WTC11 (cell line): Measurements from ENCODE around the gene TMEM259. TPM values are rescaled to one million over a fixed set of nuclear protein-coding genes. Genes with fewer than 3 reads are reported as not detected.

ENCODE experiments used
- ATAC-seq: fragments of 200-7000 bp; cut with Tn5 transposase; 2 replicates; pipeline ENCODE4 v1.10.0; 2021; ENCODE audit warnings: mild to moderate bottlenecking, moderate library complexity
- CTCF ChIA-PET: fragments of 300-600 bp; sonication (Branson Sonifier 250); formaldehyde crosslinking; loops from one replicate; lab custom pipeline; 2021; ENCODE audit warnings: antibody characterized with exemption; lab: Charles Lee
- POLR2A ChIA-PET: fragments of 350-600 bp; sonication (Branson Sonifier 250); formaldehyde crosslinking; loops from one replicate; lab custom pipeline; 2021; ENCODE audit warnings: antibody characterized with exemption; lab: Charles Lee
- DNase-seq: peaks from one replicate; pipeline ENCODE4 v3.0.0; 2021; ENCODE audit warnings: low spot score
- H3K27ac Mint-ChIP-seq: 2 replicates; pipeline ENCODE4 v1.8.0; 2021; ENCODE audit warnings: mixed read lengths
- H3K27me3 Mint-ChIP-seq: 2 replicates; pipeline ENCODE4 v1.8.0; 2021; ENCODE audit warnings: low read depth, mild to moderate bottlenecking, moderate library complexity, mixed read lengths
- H3K36me3 Mint-ChIP-seq: 2 replicates; pipeline ENCODE4 v1.8.0; 2021; ENCODE audit warnings: mixed read lengths
- H3K4me1 Mint-ChIP-seq: 2 replicates; pipeline ENCODE4 v1.8.0; 2022; ENCODE audit warnings: mixed read lengths
- H3K4me3 Mint-ChIP-seq: 2 replicates; pipeline ENCODE4 v1.8.0; 2021; ENCODE audit warnings: mild to moderate bottlenecking, moderate library complexity, mixed read lengths
- H3K9me3 Mint-ChIP-seq: 2 replicates; pipeline ENCODE4 v1.8.0; 2021; ENCODE audit warnings: mixed read lengths
- ATF3 ChIP-seq: sonication (generic); formaldehyde crosslinking; conservative IDR thresholded peaks from 2 replicates; pipeline ENCODE4 v1.8.1; 2022; ENCODE audit warnings: mild to moderate bottlenecking, missing genetic modification reagents
- E2F4 ChIP-seq: sonication (generic); formaldehyde crosslinking; IDR thresholded peaks from 2 replicates; pipeline ENCODE4 v1.8.1; 2022; ENCODE audit warnings: low read depth, mild to moderate bottlenecking, moderate library complexity, missing genetic modification reagents, borderline replicate concordance
- EMX1 ChIP-seq: fragments of 250-450 bp; sonication (Bioruptor Pico); IDR thresholded peaks from 2 replicates; pipeline ENCODE4 v1.8.0; 2021; ENCODE audit warnings: mild to moderate bottlenecking
- IRF2 ChIP-seq: sonication (generic); formaldehyde crosslinking; IDR thresholded peaks from 2 replicates; pipeline ENCODE4 v1.8.0; 2022; ENCODE audit warnings: low read depth, missing genetic modification reagents, borderline replicate concordance
- MAX ChIP-seq: sonication (generic); formaldehyde crosslinking; IDR thresholded peaks from 2 replicates; pipeline ENCODE4 v1.8.0; 2022; ENCODE audit warnings: mild to moderate bottlenecking, missing genetic modification reagents
- MYBL2 ChIP-seq: sonication (generic); formaldehyde crosslinking; IDR thresholded peaks from 2 replicates; pipeline ENCODE4 v1.8.1; 2023; ENCODE audit warnings: mild to moderate bottlenecking, moderate library complexity, missing genetic modification reagents
- NFYB ChIP-seq: sonication (generic); formaldehyde crosslinking; conservative IDR thresholded peaks from 2 replicates; pipeline ENCODE4 v1.8.0; 2022; ENCODE audit warnings: low read depth, missing genetic modification reagents
- NR1H2 ChIP-seq: sonication (generic); formaldehyde crosslinking; IDR thresholded peaks from 2 replicates; pipeline ENCODE4 v1.9.0; 2021; ENCODE audit warnings: mild to moderate bottlenecking, moderate library complexity, missing genetic modification reagents
- PREB ChIP-seq: sonication (generic); formaldehyde crosslinking; IDR thresholded peaks from 2 replicates; pipeline ENCODE4 v1.8.1; 2022; ENCODE audit warnings: mild to moderate bottlenecking, missing genetic modification reagents, moderate library complexity, borderline replicate concordance
- SMAD3 ChIP-seq: sonication (generic); formaldehyde crosslinking; IDR thresholded peaks from 2 replicates; pipeline ENCODE4 v1.8.0; 2022; ENCODE audit warnings: missing genetic modification reagents, mild to moderate bottlenecking, borderline replicate concordance
- USF2 ChIP-seq: sonication (generic); formaldehyde crosslinking; IDR thresholded peaks from 2 replicates; pipeline ENCODE4 v1.8.1; 2023; ENCODE audit warnings: mild to moderate bottlenecking, missing genetic modification reagents, moderate library complexity
- ZBTB21 ChIP-seq: sonication (generic); formaldehyde crosslinking; IDR thresholded peaks from 2 replicates; pipeline ENCODE4 v1.8.1; 2023; ENCODE audit warnings: mild to moderate bottlenecking, missing genetic modification reagents, borderline replicate concordance
- ZNF121 ChIP-seq: sonication (generic); formaldehyde crosslinking; IDR thresholded peaks from 2 replicates; pipeline ENCODE4 v1.8.0; 2023; ENCODE audit warnings: missing genetic modification reagents
- ZNF232 ChIP-seq: sonication (generic); formaldehyde crosslinking; IDR thresholded peaks from 2 replicates; pipeline ENCODE4 v1.8.0; 2022; ENCODE audit warnings: mild to moderate bottlenecking, missing genetic modification reagents
- ZNF317 ChIP-seq: sonication (generic); formaldehyde crosslinking; IDR thresholded peaks from 2 replicates; pipeline ENCODE4 v1.8.1; 2023; ENCODE audit warnings: low read depth, mild to moderate bottlenecking, moderate library complexity, missing genetic modification reagents, borderline replicate concordance
- ZNF671 ChIP-seq: fragments of 250-450 bp; sonication (Bioruptor Pico); IDR thresholded peaks from 2 replicates; pipeline ENCODE4 v1.8.0; 2021; ENCODE audit warnings: mild to moderate bottlenecking
- total RNA-seq: library from RNA; stranded (reverse); gene quantifications from 3 replicates; pipeline ENCODE4 v1.2.3, GENCODE V29; 2021
- TF ChIP-seq, protein P1 (sequence below): fragments of 250-450 bp; sonication (Bioruptor Pico); IDR thresholded peaks from 2 replicates; pipeline ENCODE4 v1.9.0; 2021; ENCODE audit warnings: mild to moderate bottlenecking, borderline replicate concordance

TMEM259 gene
- total RNA-seq, 1 experiment from 2014 or later: 202 TPM

GRCh38 chr19:1010586-1011510, 10.1 kb downstream of the TMEM259 start (continued):
- no peak for TF ChIP-seq E2F4

DNA sequence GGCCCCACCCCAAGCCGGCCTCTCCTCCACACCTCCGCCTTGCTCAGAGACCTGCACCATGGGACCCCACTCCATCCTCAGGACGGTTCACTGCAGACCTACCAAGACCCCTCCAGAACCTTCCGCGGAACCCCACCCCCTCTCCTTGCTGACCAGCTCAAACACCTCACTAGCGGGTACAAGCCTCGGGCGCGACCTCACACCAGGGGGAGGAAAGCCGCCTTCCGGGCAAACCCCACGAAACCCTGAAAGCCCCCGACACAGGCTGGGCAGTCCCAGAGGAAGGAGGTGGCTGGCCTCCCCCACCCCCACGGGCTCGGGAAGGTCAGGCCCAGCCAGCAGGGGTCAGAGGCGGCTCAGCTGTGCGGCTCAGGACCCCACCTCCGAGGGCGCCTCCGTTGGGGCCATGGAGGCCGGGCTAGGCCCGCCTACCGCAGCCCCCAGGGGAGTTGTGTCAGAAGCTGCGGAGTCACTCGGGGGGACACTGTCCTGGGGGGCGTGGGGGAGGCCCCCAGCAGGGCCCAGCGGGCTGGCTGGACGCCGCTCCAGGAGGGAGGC, 10.9 kb downstream of the TMEM259 start:
- no peak overlapping the region for H3K27ac Mint-ChIP-seq
- peaks cover 7% of the 10 kb centered on the region; the same call in 1 of the 2 replicates for H3K36me3 Mint-ChIP-seq
- CTCF ChIA-PET: no interaction called here
- no peak for DNase-seq
- no peaks in the 10 kb centered on the region for H3K9me3 Mint-ChIP-seq
- no peaks in the 10 kb centered on the region; the same call in 1 of the 2 replicates for H3K27me3 Mint-ChIP-seq
- no peaks in the 10 kb centered on the region for H3K4me1 Mint-ChIP-seq
- TF ChIP-seq ZNF121 (CRISPR knock-in tag) (no peak), USF2 (CRISPR knock-in tag) (no peak), IRF2 (CRISPR knock-in tag) (no peak), EMX1 (CRISPR knock-in tag) (no peak), MAX (CRISPR knock-in tag) (no peak)
- TF ChIP-seq, all 79 proteins: peak for 0
- no peak overlapping the region for H3K4me3 Mint-ChIP-seq
- no peak for ATAC-seq
- POLR2A ChIA-PET: no interaction called here

DNA sequence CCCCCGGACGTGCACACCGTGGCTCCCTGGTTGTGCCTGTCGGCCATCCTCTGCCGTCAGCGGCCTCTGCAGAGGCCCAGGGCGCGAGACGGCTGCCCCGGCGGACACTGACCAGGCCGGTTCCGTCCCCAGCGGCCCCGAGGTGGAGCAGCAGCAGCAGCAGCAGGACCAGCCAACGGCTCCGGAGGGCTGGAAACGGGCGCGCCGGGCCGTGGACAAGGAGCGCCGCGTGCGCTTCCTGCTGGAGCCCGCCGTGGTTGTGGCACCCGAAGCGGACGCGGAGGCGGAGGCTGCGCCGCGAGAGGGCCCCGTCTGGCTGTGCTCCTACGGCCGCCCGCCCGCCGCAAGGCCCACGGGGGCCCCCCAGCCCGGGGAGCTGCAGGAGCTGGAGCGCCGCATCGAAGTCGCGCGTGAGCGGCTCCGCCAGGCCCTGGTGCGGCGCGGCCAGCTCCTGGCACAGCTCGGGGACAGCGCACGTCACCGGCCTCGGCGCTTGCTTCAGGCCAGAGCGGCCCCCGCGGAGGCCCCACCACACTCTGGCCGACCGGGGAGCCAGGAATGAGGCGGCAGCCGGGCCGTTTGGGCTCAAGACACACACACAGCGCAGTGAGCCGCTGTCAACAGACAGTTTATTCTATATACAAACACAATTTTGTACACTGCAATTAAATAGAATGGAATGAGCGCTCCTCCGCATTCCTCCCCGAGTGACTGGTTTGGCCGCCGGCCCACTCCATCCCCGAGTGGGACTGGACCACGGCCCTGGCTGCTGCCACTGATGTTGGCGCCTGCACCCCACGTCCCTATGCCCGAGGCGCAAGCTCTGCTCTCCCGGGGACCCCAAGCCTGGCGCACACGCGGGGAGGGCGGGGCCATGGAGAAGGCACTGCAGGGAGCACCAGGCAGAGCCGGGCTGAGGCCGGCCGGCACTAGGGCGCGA, 11.6 kb downstream of the TMEM259 start:
- no peak overlapping the region for H3K27ac Mint-ChIP-seq
- no peaks in the 10 kb centered on the region for H3K4me1 Mint-ChIP-seq
- no peaks in the 10 kb centered on the region; the same call in 1 of the 2 replicates for H3K27me3 Mint-ChIP-seq
- DNase-seq (no peak), ATAC-seq (peak; percentile 16)
- H3K4me3 Mint-ChIP-seq: no peak overlapping the region
- no peaks in the 10 kb centered on the region for H3K9me3 Mint-ChIP-seq
- peaks cover 7% of the 10 kb centered on the region; the same call in 1 of the 2 replicates for H3K36me3 Mint-ChIP-seq
- TF ChIP-seq SMAD3 (CRISPR knock-in tag) (no peak), ZNF317 (no peak), ZNF671 (CRISPR knock-in tag) (no peak), PREB (CRISPR knock-in tag) (no peak)
- POLR2A ChIA-PET: interaction anchor here (0.5 kb wide), 1 partner anchor 72 kb away, joined by 6 read pairs; no protein-coding TSS in a partner anchor
- CTCF ChIA-PET: no interaction called here

DNA sequence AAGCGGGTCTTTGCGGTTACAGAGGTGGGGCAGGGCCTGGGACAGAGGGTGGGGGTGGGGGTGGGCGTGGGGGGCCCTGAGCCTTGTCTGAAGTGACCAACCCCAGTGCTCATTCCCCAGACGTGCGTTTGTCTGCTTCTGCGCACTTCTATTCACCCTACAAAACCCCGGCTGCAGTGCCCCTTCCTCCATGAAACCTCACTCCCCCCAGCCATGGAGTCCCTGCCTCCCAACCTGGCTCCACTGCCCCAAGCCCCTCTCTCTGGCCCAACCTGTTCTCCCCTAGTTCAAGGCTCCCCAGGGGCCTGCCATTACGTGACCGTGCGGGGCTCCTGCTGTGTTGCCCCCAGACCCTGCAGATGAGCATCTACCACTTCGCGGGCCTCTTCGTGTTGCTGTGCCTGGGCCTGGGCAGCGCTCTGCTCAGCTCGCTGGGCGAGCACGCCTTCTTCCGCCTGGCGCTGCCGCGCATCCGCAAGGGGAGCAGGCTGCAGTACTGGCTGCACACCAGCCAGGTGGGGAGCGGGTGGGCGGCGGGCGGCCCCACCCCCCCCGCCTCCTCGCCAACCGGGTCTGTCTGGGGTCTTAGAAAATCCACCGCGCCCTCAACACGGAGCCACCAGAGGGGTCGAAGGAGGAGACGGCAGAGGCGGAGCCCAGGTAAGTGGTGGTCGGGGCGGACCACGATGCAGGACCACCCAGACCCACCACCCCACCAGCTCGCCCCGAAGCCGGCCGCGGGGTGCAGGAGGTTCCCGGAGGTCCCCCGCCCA, 12.5 kb downstream of the TMEM259 start:
- Mint-ChIP-seq H3K4me3 (no peak overlapping the region), H3K4me1 (no peaks in the 10 kb centered on the region), H3K9me3 (no peaks in the 10 kb centered on the region), H3K36me3 (0 out of 2 replicates have a peak, but pooled peaks cover 7% of the 10 kb centered on the region), H3K27ac (no peak overlapping the region), H3K27me3 (peaks cover 3% of the 10 kb centered on the region; the same call in 1 of the 2 replicates)
- ATAC-seq: no peak
- ChIA-PET POLR2A (interaction anchor here (0.5 kb wide), 1 partner anchor 71 kb away, joined by 6 read pairs; no protein-coding TSS in a partner anchor), CTCF (no interaction called here)
- DNase-seq: no peak
- TF ChIP-seq ATF3 (CRISPR knock-in tag): no peak
- TF ChIP-seq ZBTB21: no peak
- no peak for TF ChIP-seq NR1H2 (CRISPR knock-in tag)
- TF ChIP-seq NFYB (CRISPR knock-in tag): no peak
- TF ChIP-seq MYBL2 (CRISPR knock-in tag): no peak
- no peak for TF ChIP-seq ZNF232
- TF ChIP-seq, protein P1, sequence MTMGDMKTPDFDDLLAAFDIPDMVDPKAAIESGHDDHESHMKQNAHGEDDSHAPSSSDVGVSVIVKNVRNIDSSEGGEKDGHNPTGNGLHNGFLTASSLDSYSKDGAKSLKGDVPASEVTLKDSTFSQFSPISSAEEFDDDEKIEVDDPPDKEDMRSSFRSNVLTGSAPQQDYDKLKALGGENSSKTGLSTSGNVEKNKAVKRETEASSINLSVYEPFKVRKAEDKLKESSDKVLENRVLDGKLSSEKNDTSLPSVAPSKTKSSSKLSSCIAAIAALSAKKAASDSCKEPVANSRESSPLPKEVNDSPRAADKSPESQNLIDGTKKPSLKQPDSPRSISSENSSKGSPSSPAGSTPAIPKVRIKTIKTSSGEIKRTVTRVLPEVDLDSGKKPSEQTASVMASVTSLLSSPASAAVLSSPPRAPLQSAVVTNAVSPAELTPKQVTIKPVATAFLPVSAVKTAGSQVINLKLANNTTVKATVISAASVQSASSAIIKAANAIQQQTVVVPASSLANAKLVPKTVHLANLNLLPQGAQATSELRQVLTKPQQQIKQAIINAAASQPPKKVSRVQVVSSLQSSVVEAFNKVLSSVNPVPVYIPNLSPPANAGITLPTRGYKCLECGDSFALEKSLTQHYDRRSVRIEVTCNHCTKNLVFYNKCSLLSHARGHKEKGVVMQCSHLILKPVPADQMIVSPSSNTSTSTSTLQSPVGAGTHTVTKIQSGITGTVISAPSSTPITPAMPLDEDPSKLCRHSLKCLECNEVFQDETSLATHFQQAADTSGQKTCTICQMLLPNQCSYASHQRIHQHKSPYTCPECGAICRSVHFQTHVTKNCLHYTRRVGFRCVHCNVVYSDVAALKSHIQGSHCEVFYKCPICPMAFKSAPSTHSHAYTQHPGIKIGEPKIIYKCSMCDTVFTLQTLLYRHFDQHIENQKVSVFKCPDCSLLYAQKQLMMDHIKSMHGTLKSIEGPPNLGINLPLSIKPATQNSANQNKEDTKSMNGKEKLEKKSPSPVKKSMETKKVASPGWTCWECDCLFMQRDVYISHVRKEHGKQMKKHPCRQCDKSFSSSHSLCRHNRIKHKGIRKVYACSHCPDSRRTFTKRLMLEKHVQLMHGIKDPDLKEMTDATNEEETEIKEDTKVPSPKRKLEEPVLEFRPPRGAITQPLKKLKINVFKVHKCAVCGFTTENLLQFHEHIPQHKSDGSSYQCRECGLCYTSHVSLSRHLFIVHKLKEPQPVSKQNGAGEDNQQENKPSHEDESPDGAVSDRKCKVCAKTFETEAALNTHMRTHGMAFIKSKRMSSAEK (CRISPR knock-in tag): no peak
